ENCODE measurements around the gene STK11.

STK11 gene

GRCh38 chr19:1273263-1274041, 67.9 kb downstream of the STK11 start:
- no peaks in the 10 kb centered on the region for H4K20me1 ChIP-seq (ENCODE audit: insufficient read depth, low read length)
- H3K36me3 ChIP-seq (replicated peaks; ENCODE audit: insufficient read depth, low read length), result peaks cover 37% of the 10 kb centered on the region
- no peak overlapping the region for H3K9ac ChIP-seq (ENCODE audit: low read length)
- H3K4me3 ChIP-seq (ENCODE audit: low read length), result no peak overlapping the region
- H3F3A ChIP-seq (ENCODE audit: insufficient read depth, low read length), result peaks cover 57% of the 10 kb centered on the region
- peaks cover 30% of the 10 kb centered on the region for H3K4me1 ChIP-seq (ENCODE audit: low read length)
- DNase-seq, result no peak
- H3K27me3 ChIP-seq (replicated peaks; ENCODE audit: insufficient read depth, low read length), result no peaks in the 10 kb centered on the region
- H3K9me2 ChIP-seq (replicated peaks; ENCODE audit: insufficient read depth, low read length), result no peaks in the 10 kb centered on the region
- H3K4me2 ChIP-seq (ENCODE audit: low read depth, low read length), result no peak overlapping the region
- no peak overlapping the region for H2AFZ ChIP-seq (ENCODE audit: low read length)
- no peaks in the 10 kb centered on the region for H3K9me3 ChIP-seq (replicated peaks; ENCODE audit: insufficient read depth, low read length)
- no peak overlapping the region for H3K27ac ChIP-seq (ENCODE audit: low read length)
- no peak for TF ChIP-seq EZH2phosphoT487 (IDR thresholded peaks at IDR 0.05; ENCODE audit: low read length)
- TF ChIP-seq CTCF (IDR thresholded peaks at IDR 0.05; ENCODE audit: low read length), result no peak
- no peak for TF ChIP-seq EZH2 (optimal IDR thresholded peaks at IDR 0.05; ENCODE audit: low read depth, low read length)
- H3K79me2 ChIP-seq (ENCODE audit: low read length), result peaks cover 78% of the 10 kb centered on the region

GRCh38 chr19:1274081-1274851, 68.7 kb downstream of the STK11 start:
- peak overlapping the region; percentile 97; the same call in 1 of the 2 replicates for H3K27ac ChIP-seq (ENCODE audit: low read length)
- H3K36me3 ChIP-seq (replicated peaks; ENCODE audit: insufficient read depth, low read length), result peaks cover 37% of the 10 kb centered on the region
- TF ChIP-seq EZH2 (optimal IDR thresholded peaks at IDR 0.05; ENCODE audit: low read depth, low read length) (no peak), EZH2phosphoT487 (IDR thresholded peaks at IDR 0.05; ENCODE audit: low read length) (no peak), CTCF (IDR thresholded peaks at IDR 0.05; ENCODE audit: low read length) (no peak)
- H3F3A ChIP-seq (ENCODE audit: insufficient read depth, low read length), result peaks cover 57% of the 10 kb centered on the region
- H3K4me1 ChIP-seq (ENCODE audit: low read length), result peaks cover 26% of the 10 kb centered on the region
- no peaks in the 10 kb centered on the region for H3K9me3 ChIP-seq (replicated peaks; ENCODE audit: insufficient read depth, low read length)
- H3K9me2 ChIP-seq (replicated peaks; ENCODE audit: insufficient read depth, low read length), result no peaks in the 10 kb centered on the region
- no peak overlapping the region for H2AFZ ChIP-seq (ENCODE audit: low read length)
- peak overlapping the region; percentile 92 for H3K4me2 ChIP-seq (ENCODE audit: low read depth, low read length)
- no peaks in the 10 kb centered on the region for H3K27me3 ChIP-seq (replicated peaks; ENCODE audit: insufficient read depth, low read length)
- H3K9ac ChIP-seq (ENCODE audit: low read length), result 0 out of 2 replicates have a peak overlapping the region, but pooled peaks have one; percentile 97
- no peak for DNase-seq
- no peaks in the 10 kb centered on the region for H4K20me1 ChIP-seq (ENCODE audit: insufficient read depth, low read length)
- peak overlapping the region; percentile 92 for H3K4me3 ChIP-seq (ENCODE audit: low read length)
- peaks cover 82% of the 10 kb centered on the region for H3K79me2 ChIP-seq (ENCODE audit: low read length)

GRCh38 chr19:1274852-1275259, 69.3 kb downstream of the STK11 start:
- peaks cover 37% of the 10 kb centered on the region for H3K36me3 ChIP-seq (replicated peaks; ENCODE audit: insufficient read depth, low read length)

More at GRCh38 chr19:1274852-1275259, 69.3 kb downstream of the STK11 start:
- H3K9me3 ChIP-seq (replicated peaks; ENCODE audit: insufficient read depth, low read length), result no peaks in the 10 kb centered on the region
- H3F3A ChIP-seq (ENCODE audit: insufficient read depth, low read length), result peaks cover 55% of the 10 kb centered on the region
- no peak overlapping the region for H2AFZ ChIP-seq (ENCODE audit: low read length)
- H3K27me3 ChIP-seq (replicated peaks; ENCODE audit: insufficient read depth, low read length), result no peaks in the 10 kb centered on the region
- H3K79me2 ChIP-seq (ENCODE audit: low read length), result peaks cover 77% of the 10 kb centered on the region
- H3K9ac ChIP-seq (ENCODE audit: low read length), result peak overlapping the region; percentile 97
- no peaks in the 10 kb centered on the region for H3K9me2 ChIP-seq (replicated peaks; ENCODE audit: insufficient read depth, low read length)
- H3K4me1 ChIP-seq (ENCODE audit: low read length), result peaks cover 26% of the 10 kb centered on the region
- H4K20me1 ChIP-seq (ENCODE audit: insufficient read depth, low read length), result no peaks in the 10 kb centered on the region
- no peak for DNase-seq
- H3K4me2 ChIP-seq (ENCODE audit: low read depth, low read length), result peak overlapping the region; percentile 92
- H3K27ac ChIP-seq (ENCODE audit: low read length), result peak overlapping the region; percentile 97
- H3K4me3 ChIP-seq (ENCODE audit: low read length), result peak overlapping the region; percentile 92
- no peak for TF ChIP-seq EZH2 (optimal IDR thresholded peaks at IDR 0.05; ENCODE audit: low read depth, low read length)
- no peak for TF ChIP-seq EZH2phosphoT487 (IDR thresholded peaks at IDR 0.05; ENCODE audit: low read length)
- TF ChIP-seq CTCF (IDR thresholded peaks at IDR 0.05; ENCODE audit: low read length), result no peak

Measured in MM.1S (cell line).